H1 (cell line): ENCODE measurements around the gene CDR2.

ENCODE experiments used
- ASH2L ChIP-seq: fragments of 200-600, 300-600 bp; sonication (generic); IDR thresholded peaks from one replicate; pipeline ENCODE4 v1.7.1; 2017; ENCODE audit warnings: low read length
- CTCF ChIP-seq, 3 experiments: IDR thresholded peaks; 1 replicate in 2 of 3; 2 replicates in 1 of 3; pipeline versions ENCODE4 v1.5.1 to v1.6.1; 2011; ENCODE audit warnings: low read length in 3 of 3, mild to moderate bottlenecking in 3 of 3, inconsistent platforms in 2 of 3, low read depth in 1 of 3, moderate library complexity in 1 of 3; ENCODE audit not compliant: insufficient read depth in 1 of 3; ENCODE audit errors: control extremely low read depth in 1 of 3
- EP300 ChIP-seq, 2 experiments: IDR thresholded peaks; 1 replicate in 1 of 2; 2 replicates in 1 of 2; pipeline ENCODE4 v1.6.1; 2011 to 2012; ENCODE audit warnings: low read depth in 2 of 2, low read length in 2 of 2, mild to moderate bottlenecking in 2 of 2, borderline replicate concordance in 1 of 2, inconsistent platforms in 1 of 2, moderate library complexity in 1 of 2
- EZH2 ChIP-seq: fragments of 200-600 bp; sonication (generic); IDR thresholded peaks from 2 replicates; pipeline ENCODE4 v1.7.1; 2012; ENCODE audit warnings: low read depth, mild to moderate bottlenecking, moderate library complexity, low read length, inconsistent platforms; ENCODE audit not compliant: severe bottlenecking
- HDAC2 ChIP-seq, 2 experiments: fragments of 300-600 bp in 1 of 2; sonication (generic) in 1 of 2; IDR thresholded peaks; 2 replicates each; pipeline ENCODE4 v1.6.1; 2011 to 2012; ENCODE audit warnings: low read depth in 2 of 2, low read length in 2 of 2, mild to moderate bottlenecking in 2 of 2, moderate library complexity in 2 of 2, borderline replicate concordance in 1 of 2, inconsistent platforms in 1 of 2
- MAX ChIP-seq: IDR thresholded peaks from 2 replicates; pipeline ENCODE4 v1.6.1; 2012; ENCODE audit warnings: inconsistent platforms
- POLR2AphosphoS5 ChIP-seq: IDR thresholded peaks from 2 replicates; pipeline ENCODE4 v1.6.1; 2011; ENCODE audit warnings: low read depth, low read length
- RFX5 ChIP-seq: IDR thresholded peaks from 2 replicates; pipeline ENCODE4 v1.6.1; 2011; ENCODE audit warnings: low read depth, low read length, improper control_type of control experiment, borderline replicate concordance
- SP2 ChIP-seq: IDR thresholded peaks from 2 replicates; pipeline ENCODE4 v1.6.1; 2012; ENCODE audit warnings: mild to moderate bottlenecking, low read length, inconsistent platforms
- TAF1 ChIP-seq: IDR thresholded peaks from 2 replicates; pipeline ENCODE4 v1.6.1; 2011; ENCODE audit warnings: mild to moderate bottlenecking, low read depth, low read length

GRCh38 chr16:22357635-22357971 is 16.8 kb downstream of the CDR2 start:
- TF ChIP-seq CTCF (IDR thresholded peaks at IDR 0.05; ENCODE audit: control extremely low read depth in 1 of 3, insufficient read depth in 1 of 3, low read depth in 1 of 3, low read length in 3 of 3) (no peak), HDAC2 (IDR thresholded peaks at IDR 0.05; ENCODE audit: borderline replicate concordance in 1 of 2, low read depth in 2 of 2, low read length in 2 of 2) (no peak), TAF1 (no peak), POLR2AphosphoS5 (no peak), EP300 (IDR thresholded peaks at IDR 0.05; ENCODE audit: borderline replicate concordance in 1 of 2, low read depth in 2 of 2, low read length in 2 of 2) (no peak), ASH2L (no peak), MAX (no peak), SP2 (no peak), RFX5 (no peak), EZH2 (no peak)
